ENCODE data around the gene JARID2. TPM values are rescaled to one million over a fixed set of nuclear protein-coding genes. Genes with fewer than 3 reads are reported as not detected.

The JARID2 gene
- total and polyA plus RNA-seq, 9 of the 15 experiments (the other 6 are each of a cell fraction or from before 2014, with no cell fraction given), result 5.0 to 29.0 (median 15.6) TPM

- BruUV-seq (replicated peaks), result no TSS peak
- Histone ChIP-seq H3K9ac (ENCODE audit: insufficient read depth in 1 of 2, low read depth in 2 of 2, low read length in 2 of 2) (no peak overlapping the region), H3K9me3 (replicated peaks; ENCODE audit: control insufficient read depth, insufficient read depth, low read depth, low read length) (no peaks in the 10 kb centered on the region), H3K79me2 (ENCODE audit: control insufficient read depth, insufficient read depth, low read length) (peaks cover 85% of the 10 kb centered on the region), H3K27ac (ENCODE audit: extremely low read depth, low read depth, low read length) (no peak overlapping the region), H3K4me2 (ENCODE audit: insufficient read depth, low read length) (no peak overlapping the region), H3K9me1 (ENCODE audit: control insufficient read depth, insufficient read depth, low read length) (no peaks in the 10 kb centered on the region), H4K20me1 (replicated peaks; ENCODE audit: control insufficient read depth, insufficient read depth, low read length) (peaks cover 38% of the 10 kb centered on the region), H3K36me3 (ENCODE audit: control insufficient read depth, insufficient read depth, low read length) (no peaks in the 10 kb centered on the region), H2AFZ (ENCODE audit: low read depth, low read length) (no peak overlapping the region), H3K4me3 (no peak overlapping the region), H3K27me3 (ENCODE audit: control insufficient read depth in 2 of 2, insufficient read depth in 2 of 2, low read length in 2 of 2) (no peaks in the 10 kb centered on the region), H3K4me1 (replicated peaks in 1 of 2; ENCODE audit: control insufficient read depth in 2 of 2, insufficient read depth in 2 of 2, low read length in 2 of 2) (peaks cover 4 to 34% of the 10 kb centered on the region in 2 experiments; a peak in 4 of 5 replicates)
- no peak for TF ChIP-seq TGIF2 (CRISPR knock-in tag; IDR thresholded peaks at IDR 0.05)
- peak; percentile 32; the same call in 1 of the 2 replicates for TF ChIP-seq MAFG (tag; conservative IDR thresholded peaks at IDR 0.05)
- no peak for FAIRE-seq
- ChIA-PET POLR2A (interaction anchor here (0.6 to 1.2 kb wide), 5 partner anchors 8 to 941 kb away, joined by 3 to 4 read pairs (median 4); no protein-coding TSS in a partner anchor), CTCF (ENCODE audit: low intra/inter-chr PET ratio) (no interaction called here)
- WGBS (ENCODE audit: insufficient coverage, low coverage, missing lambda C conversion rate), result 74% methylated on average over 7 of the region's 7 CpGs
- in situ Hi-C loops (cut with MboI) (no loop called here), intact Hi-C loops (cut with micrococcal nuclease) (no loop called here)
- ATAC-seq, result no peak
- DNase-seq (ENCODE audit: extremely low read depth in 1 of 4, low spot score in 3 of 4), result no peak
These were observed 136.2 kb downstream of the JARID2 start for GRCh38 chr6:15382089-15382488.

DNA sequence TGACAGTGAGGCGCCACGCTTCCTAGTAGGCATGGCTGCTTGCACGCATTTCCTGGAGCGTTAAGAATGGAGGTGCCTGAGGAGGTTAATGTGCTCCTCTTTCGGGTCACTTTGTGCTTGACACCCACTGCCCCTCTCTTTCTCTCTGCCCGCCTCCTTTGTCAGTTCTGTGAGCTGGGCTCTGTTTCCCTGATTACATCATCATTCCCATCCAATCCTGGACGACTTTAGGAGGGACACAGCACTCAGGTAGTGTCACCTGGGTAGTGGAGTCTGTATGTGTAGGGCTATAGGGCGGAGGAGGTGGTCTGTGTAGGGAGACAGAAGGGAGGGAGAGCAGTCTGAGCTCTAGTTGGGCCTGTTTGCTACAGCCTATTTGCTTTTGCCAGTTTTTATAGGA, 136.8 kb downstream of the JARID2 start:
- Histone ChIP-seq H3K4me3 (no peak overlapping the region), H3K9me3 (replicated peaks; ENCODE audit: control insufficient read depth, insufficient read depth, low read depth, low read length) (no peaks in the 10 kb centered on the region), H3K27ac (ENCODE audit: extremely low read depth, low read depth, low read length) (no peak overlapping the region), H3K9ac (ENCODE audit: insufficient read depth in 1 of 2, low read depth in 2 of 2, low read length in 2 of 2) (no peak overlapping the region), H2AFZ (ENCODE audit: low read depth, low read length) (no peak overlapping the region), H3K9me1 (ENCODE audit: control insufficient read depth, insufficient read depth, low read length) (no peaks in the 10 kb centered on the region), H3K79me2 (ENCODE audit: control insufficient read depth, insufficient read depth, low read length) (peaks cover 85% of the 10 kb centered on the region), H3K36me3 (ENCODE audit: control insufficient read depth, insufficient read depth, low read length) (no peaks in the 10 kb centered on the region), H3K27me3 (ENCODE audit: control insufficient read depth in 2 of 2, insufficient read depth in 2 of 2, low read length in 2 of 2) (no peaks in the 10 kb centered on the region), H3K4me1 (replicated peaks in 1 of 2; ENCODE audit: control insufficient read depth in 2 of 2, insufficient read depth in 2 of 2, low read length in 2 of 2) (peaks cover 4 to 41% of the 10 kb centered on the region in 2 experiments; a peak in 4 of 5 replicates), H3K4me2 (ENCODE audit: insufficient read depth, low read length) (no peak overlapping the region), H4K20me1 (replicated peaks; ENCODE audit: control insufficient read depth, insufficient read depth, low read length) (peaks cover 43% of the 10 kb centered on the region)
- no TSS peak for BruUV-seq (replicated peaks)
- ChIA-PET CTCF (ENCODE audit: low intra/inter-chr PET ratio) (no interaction called here), POLR2A (interaction anchor here (0.6 to 0.9 kb wide), 4 partner anchors 9 to 1138 kb away, joined by 3 to 8 read pairs (median 3); no protein-coding TSS in a partner anchor)
- 73% methylated on average over 8 of the region's 8 CpGs for WGBS (ENCODE audit: insufficient coverage, low coverage, missing lambda C conversion rate)
- no peak for DNase-seq (ENCODE audit: extremely low read depth in 1 of 4, low spot score in 3 of 4)
- TF ChIP-seq, protein P1, sequence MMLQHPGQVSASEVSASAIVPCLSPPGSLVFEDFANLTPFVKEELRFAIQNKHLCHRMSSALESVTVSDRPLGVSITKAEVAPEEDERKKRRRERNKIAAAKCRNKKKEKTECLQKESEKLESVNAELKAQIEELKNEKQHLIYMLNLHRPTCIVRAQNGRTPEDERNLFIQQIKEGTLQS (IDR thresholded peaks at IDR 0.05), result peak; percentile 75
- TF ChIP-seq, protein P1 (CRISPR knock-in tag; conservative IDR thresholded peaks at IDR 0.05), result no peak
- no peak for TF ChIP-seq ZNF398 (CRISPR knock-in tag; IDR thresholded peaks at IDR 0.05)
- intact Hi-C loops (cut with micrococcal nuclease) (no loop called here), in situ Hi-C loops (cut with MboI) (no loop called here)
- ATAC-seq, result no peak
- no peak for FAIRE-seq

Measured in K562 (cell line).